BJ (cell line): ENCODE measurements around the gene DPYD. TPM values are rescaled to one million over a fixed set of nuclear protein-coding genes. Genes with fewer than 3 reads are reported as not detected.

ENCODE experiments used
- CTCF ChIA-PET: fragments of 350-600 bp; formaldehyde crosslinking; extraction: SDS; loops from one replicate; lab custom pipeline; 2021; ENCODE audit warnings: antibody characterized with exemption, inconsistent platforms; lab: Yijun Ruan, JAX
- POLR2A ChIA-PET: fragments of 300-600 bp; sonication (Branson Sonifier 250); formaldehyde crosslinking; extraction: SDS; loops from one replicate; lab custom pipeline; 2021; ENCODE audit warnings: antibody characterized with exemption; lab: Charles Lee
- DNase-seq: peaks from one replicate; pipeline ENCODE4 v3.0.0-alpha.2; 2011; ENCODE audit warnings: low read depth
- H3K27me3 ChIP-seq: 2 replicates; pipeline ENCODE4 v1.6.0; 2011; ENCODE audit warnings: low read length; ENCODE audit not compliant: control insufficient read depth, insufficient read depth
- H3K36me3 ChIP-seq: 2 replicates; pipeline ENCODE4 v1.5.1; 2011; ENCODE audit warnings: low read length; ENCODE audit not compliant: control insufficient read depth, insufficient read depth
- H3K4me3 ChIP-seq: 2 replicates; pipeline ENCODE4 v1.5.1; 2011; ENCODE audit warnings: low read depth, mild to moderate bottlenecking, control low read depth, low read length
- polyA plus RNA-seq: library from polyadenylated mRNA; depleted of rRNA; stranded (reverse); fragments of >200 nt; gene quantifications from 2 replicates; pipeline ENCODE4 v1.2.3, GENCODE V29; 2011
- TF ChIP-seq, protein P1 (sequence below): IDR thresholded peaks from 2 replicates; pipeline ENCODE4 v1.5.1; 2011; ENCODE audit warnings: low read depth, mild to moderate bottlenecking, control low read depth, inconsistent platforms, low read length, moderate library complexity; ENCODE audit not compliant: insufficient read depth

DPYD gene
- polyA plus RNA-seq, 1 experiment, result 13.1 TPM

DNA sequence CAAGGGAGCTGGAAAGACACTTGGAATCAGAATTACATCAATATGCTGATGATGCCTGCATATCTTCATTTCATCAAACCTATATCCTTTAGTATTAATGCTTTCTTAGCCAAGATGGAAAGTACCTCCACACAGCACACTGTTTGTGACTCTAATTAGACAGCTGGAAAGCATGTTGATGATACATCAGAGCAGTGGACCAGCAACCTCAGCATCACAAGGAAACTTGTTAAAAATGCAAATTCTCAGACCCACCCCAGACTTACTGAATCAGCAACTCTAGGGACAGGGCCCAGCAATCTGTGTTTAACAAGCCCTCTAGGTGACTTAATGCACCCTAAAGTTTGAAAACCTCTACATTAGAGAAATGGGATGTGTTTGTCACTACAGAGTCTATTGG lies 332.1 kb downstream of the DPYD start:
- TF ChIP-seq, protein P1, sequence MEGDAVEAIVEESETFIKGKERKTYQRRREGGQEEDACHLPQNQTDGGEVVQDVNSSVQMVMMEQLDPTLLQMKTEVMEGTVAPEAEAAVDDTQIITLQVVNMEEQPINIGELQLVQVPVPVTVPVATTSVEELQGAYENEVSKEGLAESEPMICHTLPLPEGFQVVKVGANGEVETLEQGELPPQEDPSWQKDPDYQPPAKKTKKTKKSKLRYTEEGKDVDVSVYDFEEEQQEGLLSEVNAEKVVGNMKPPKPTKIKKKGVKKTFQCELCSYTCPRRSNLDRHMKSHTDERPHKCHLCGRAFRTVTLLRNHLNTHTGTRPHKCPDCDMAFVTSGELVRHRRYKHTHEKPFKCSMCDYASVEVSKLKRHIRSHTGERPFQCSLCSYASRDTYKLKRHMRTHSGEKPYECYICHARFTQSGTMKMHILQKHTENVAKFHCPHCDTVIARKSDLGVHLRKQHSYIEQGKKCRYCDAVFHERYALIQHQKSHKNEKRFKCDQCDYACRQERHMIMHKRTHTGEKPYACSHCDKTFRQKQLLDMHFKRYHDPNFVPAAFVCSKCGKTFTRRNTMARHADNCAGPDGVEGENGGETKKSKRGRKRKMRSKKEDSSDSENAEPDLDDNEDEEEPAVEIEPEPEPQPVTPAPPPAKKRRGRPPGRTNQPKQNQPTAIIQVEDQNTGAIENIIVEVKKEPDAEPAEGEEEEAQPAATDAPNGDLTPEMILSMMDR, result no peak
- H3K36me3 ChIP-seq, result no peaks in the 10 kb centered on the region
- DNase-seq, result no peak
- CTCF ChIA-PET, result no interaction called here
- no peaks in the 10 kb centered on the region for H3K27me3 ChIP-seq
- POLR2A ChIA-PET, result no interaction called here
- H3K4me3 ChIP-seq, result no peak overlapping the region

DNA sequence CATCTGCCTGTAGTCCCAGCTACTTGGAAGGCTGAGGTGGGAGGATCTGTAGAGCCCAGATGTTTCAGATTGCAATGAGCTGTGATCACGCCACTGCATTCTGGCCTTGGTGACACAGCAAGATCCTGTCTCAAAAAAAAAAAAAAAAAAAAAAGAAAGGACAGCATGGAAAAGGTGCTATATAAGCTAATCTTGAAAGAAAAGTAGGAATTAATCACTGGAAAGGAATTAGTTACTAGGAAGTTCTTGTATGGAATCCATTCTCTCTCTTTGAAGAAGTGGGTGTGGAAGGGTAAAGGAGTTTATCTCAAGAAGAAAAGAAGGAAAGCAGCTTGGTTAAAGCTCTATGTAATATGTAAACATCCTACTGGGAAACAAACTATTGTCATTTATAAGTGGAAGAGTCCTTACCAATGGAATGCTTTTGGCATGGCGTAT lies 339.2 kb downstream of the DPYD start:
- H3K4me3 ChIP-seq, result no peak overlapping the region
- no peaks in the 10 kb centered on the region for H3K27me3 ChIP-seq
- TF ChIP-seq, protein P1, result no peak
- POLR2A ChIA-PET, result no interaction called here
- no peaks in the 10 kb centered on the region for H3K36me3 ChIP-seq
- DNase-seq, result peak; percentile 37
- CTCF ChIA-PET, result interaction anchor here (1.3 kb wide), 1 partner anchor 9 kb away, joined by 4 read pairs; no protein-coding TSS in a partner anchor

DNA sequence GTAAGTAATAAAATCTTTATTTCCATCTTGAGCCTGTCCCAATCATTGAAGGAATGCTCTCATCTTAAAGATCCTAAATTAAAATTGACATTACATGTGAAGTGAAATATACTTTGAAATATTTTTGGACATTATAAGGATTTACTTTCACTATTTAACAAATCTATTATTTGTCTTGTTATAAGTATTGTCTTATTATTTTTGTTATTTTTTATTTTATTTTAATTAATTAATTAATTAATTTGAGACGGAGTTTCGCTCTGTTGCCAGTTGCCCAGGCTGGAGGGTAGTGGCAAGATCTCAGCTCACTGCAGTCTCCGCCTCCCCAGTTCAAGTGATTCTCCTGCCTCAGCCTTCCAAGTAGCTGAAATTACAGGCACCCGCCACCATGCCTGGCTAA lies 343.2 kb downstream of the DPYD start:
- Histone ChIP-seq H3K4me3 (no peak overlapping the region), H3K36me3 (no peaks in the 10 kb centered on the region), H3K27me3 (no peaks in the 10 kb centered on the region)
- CTCF ChIA-PET, result no interaction called here
- DNase-seq, result no peak
- POLR2A ChIA-PET, result no interaction called here
- TF ChIP-seq, protein P1, result no peak

DNA sequence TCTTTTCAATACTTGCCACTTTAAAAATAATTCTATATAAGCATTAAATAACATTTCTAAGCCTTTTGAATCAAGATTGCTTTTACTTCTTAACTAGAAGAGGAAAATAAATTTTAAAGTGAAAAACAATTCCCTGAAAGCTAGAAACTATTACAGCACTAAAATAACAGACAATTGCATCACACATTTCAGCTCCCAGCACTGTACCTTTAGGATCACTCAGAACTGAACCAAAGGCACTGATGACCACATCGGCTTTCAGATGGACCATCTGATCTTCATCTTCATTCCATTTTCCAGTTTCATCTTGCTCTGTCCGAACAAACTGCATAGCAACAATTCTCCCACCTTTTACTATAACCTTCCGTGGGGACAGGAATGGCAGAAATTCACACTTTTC lies 347.3 kb downstream of the DPYD start:
- Histone ChIP-seq H3K4me3 (no peak overlapping the region), H3K27me3 (no peaks in the 10 kb centered on the region), H3K36me3 (no peaks in the 10 kb centered on the region)
- ChIA-PET CTCF (interaction anchor here (1.1 kb wide), 1 partner anchor 311 kb away, joined by 3 read pairs; no protein-coding TSS in a partner anchor), POLR2A (no interaction called here)
- TF ChIP-seq, protein P1, result no peak
- no peak for DNase-seq

DNA sequence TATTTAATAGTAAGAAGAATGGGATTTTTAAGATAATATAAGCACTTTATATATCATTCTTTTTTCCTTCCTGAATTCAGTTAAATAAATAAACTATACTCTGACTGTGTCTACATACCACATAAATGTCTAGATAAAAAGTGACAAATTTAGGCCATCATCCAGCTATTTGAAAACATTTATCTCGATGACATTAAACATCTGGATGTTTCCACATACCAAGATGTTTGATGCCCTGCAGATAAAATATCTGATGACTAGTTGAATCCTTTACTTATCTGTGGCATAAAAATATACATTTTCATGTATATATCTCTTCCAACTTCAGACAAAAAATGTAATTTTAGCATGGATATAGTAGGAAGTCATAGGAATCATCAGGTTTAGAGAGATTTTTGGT lies 348.3 kb downstream of the DPYD start:
- POLR2A ChIA-PET, result no interaction called here

More for the DNA sequence above, 348.3 kb downstream of the DPYD start:
- no peak for DNase-seq
- Histone ChIP-seq H3K27me3 (no peaks in the 10 kb centered on the region), H3K4me3 (no peak overlapping the region), H3K36me3 (no peaks in the 10 kb centered on the region)
- CTCF ChIA-PET, result no interaction called here
- TF ChIP-seq, protein P1, result no peak
